HCT116 (cell line): ENCODE data around the gene CRYBG3. TPM values are rescaled to one million over a fixed set of nuclear protein-coding genes. Genes with fewer than 3 reads are reported as not detected.

Experiments used
- ATAC-seq: fragments of 200-7000 bp; cut with Tn5 transposase; 2 replicates; pipeline ENCODE4 v1.9.1; 2020; ENCODE audit warnings: mild to moderate bottlenecking, moderate library complexity
- BruUV-seq: library from RNA; stranded (reverse); fragments of 400-500 nt; replicated peaks from 2 replicates; lab custom pipeline; 2021; lab: Mats Ljungman, UMichigan
- CTCF ChIA-PET: fragments of 300-600 bp; sonication (Branson Sonifier 250); formaldehyde crosslinking; loops from one replicate; lab custom pipeline; 2021; ENCODE audit warnings: antibody characterized with exemption; lab: Charles Lee
- POLR2A ChIA-PET: fragments of 300-600, 350-600 bp; sonication (Branson Sonifier 250); formaldehyde crosslinking; loops from one replicate; lab custom pipeline; 2021; ENCODE audit warnings: antibody characterized with exemption; lab: Charles Lee
- RAD21 ChIA-PET, 2 experiments: fragments of 300-600 bp; sonication (Branson Sonifier 250); formaldehyde crosslinking; loops; one replicate each; lab custom pipeline; 2023; ENCODE audit warnings: low total read pairs in 2 of 2; ENCODE audit not compliant: uncharacterized antibody in 2 of 2, unreplicated experiment in 2 of 2, low non-redundant PET in 1 of 2; lab: Charles Lee
- DNase-seq: peaks from one replicate; pipeline ENCODE4 v3.0.0-alpha.2; 2010; ENCODE audit warnings: low read depth, low spot score
- H2AFZ ChIP-seq: fragments of 200-600 bp; shearing (Covaris generic), sonication (generic); 2 replicates; pipeline ENCODE4 v1.6.1; 2017; ENCODE audit warnings: low read depth, mixed run types, mixed read lengths, antibody characterized with exemption, low read length; ENCODE audit not compliant: poor library complexity, severe bottlenecking
- H3K27ac ChIP-seq: 2 replicates; pipeline ENCODE4 v1.5.1; 2012; ENCODE audit warnings: low read depth, low read length
- H3K27me3 ChIP-seq: fragments of 200-600 bp; sonication (generic); 2 replicates; pipeline ENCODE4 v1.6.1; 2016; ENCODE audit warnings: mixed run types, low read length, mixed read lengths; ENCODE audit not compliant: insufficient read depth
- H3K36me3 ChIP-seq, 2 experiments: fragments of 200-500 bp in 1 of 2; fragments of 200-600 bp in 1 of 2; sonication (Bioruptor generic) in 1 of 2; sonication (generic) in 1 of 2; 2 replicates each; pipeline versions ENCODE4 v1.5.1 to v1.6.1; 2014 to 2016; ENCODE audit warnings: low read length in 2 of 2, inconsistent platforms in 1 of 2, mixed read lengths in 1 of 2, mixed run types in 1 of 2; ENCODE audit not compliant: insufficient read depth in 2 of 2, control insufficient read depth in 1 of 2
- H3K4me1 ChIP-seq, 2 experiments: fragments of 200-600 bp in 1 of 2; sonication (generic) in 1 of 2; 2 replicates each; pipeline versions ENCODE4 v1.5.1 to v1.6.1; 2012 to 2017; ENCODE audit warnings: low read length in 2 of 2, inconsistent platforms in 1 of 2, mild to moderate bottlenecking in 1 of 2, mixed read lengths in 1 of 2, mixed run types in 1 of 2, moderate library complexity in 1 of 2; ENCODE audit not compliant: insufficient read depth in 2 of 2, control insufficient read depth in 1 of 2
- H3K4me2 ChIP-seq: fragments of 200-600 bp; sonication (generic); 2 replicates; pipeline ENCODE4 v1.6.1; 2017; ENCODE audit warnings: mixed run types, low read length, mixed read lengths
- H3K4me3 ChIP-seq, 2 experiments: fragments of 200-600 bp in 1 of 2; sonication (generic) in 1 of 2; replicated peaks in 1 of 2; 2 replicates each; pipeline ENCODE4 v1.5.1; 2011 to 2016; ENCODE audit warnings: low read length in 2 of 2, control low read depth in 1 of 2, low read depth in 1 of 2, mild to moderate bottlenecking in 1 of 2, mixed read lengths in 1 of 2, mixed run types in 1 of 2
- H3K79me2 ChIP-seq: fragments of 200-600 bp; sonication (generic); 2 replicates; pipeline ENCODE4 v1.6.1; 2017; ENCODE audit warnings: mild to moderate bottlenecking, mixed run types, low read length, moderate library complexity, mixed read lengths; ENCODE audit not compliant: insufficient read depth
- H3K9ac ChIP-seq: fragments of 200-600 bp; sonication (generic); 2 replicates; pipeline ENCODE4 v1.6.1; 2016; ENCODE audit warnings: low read length, mixed read lengths
- H3K9me2 ChIP-seq: fragments of 200-600 bp; sonication (generic), shearing (Covaris generic); 2 replicates; pipeline ENCODE4 v1.6.1; 2017; ENCODE audit warnings: mixed run types, mild to moderate bottlenecking, moderate library complexity; ENCODE audit not compliant: insufficient read depth
- H3K9me3 ChIP-seq, 2 experiments: fragments of 200-500 bp in 1 of 2; fragments of 200-600 bp in 1 of 2; sonication (Bioruptor generic) in 1 of 2; sonication (generic) in 1 of 2; 2 replicates each; pipeline ENCODE4 v1.6.1; 2014 to 2017; ENCODE audit warnings: low read length in 2 of 2, mixed read lengths in 2 of 2, inconsistent platforms in 1 of 2, low read depth in 1 of 2, mild to moderate bottlenecking in 1 of 2, mixed run types in 1 of 2, moderate library complexity in 1 of 2; ENCODE audit not compliant: control insufficient read depth in 1 of 2, insufficient read depth in 1 of 2
- H4K20me1 ChIP-seq: fragments of 200-600 bp; sonication (generic), shearing (Covaris generic); 2 replicates; pipeline ENCODE4 v1.6.1; 2017; ENCODE audit warnings: mixed run types, mild to moderate bottlenecking, moderate library complexity; ENCODE audit not compliant: insufficient read depth
- CBX3 ChIP-seq: IDR thresholded peaks from 2 replicates; pipeline ENCODE4 v1.6.1; 2012; ENCODE audit warnings: low read depth
- CEBPB ChIP-seq: IDR thresholded peaks from 2 replicates; pipeline ENCODE4 v1.6.1; 2012; ENCODE audit warnings: low read depth
- CTCF ChIP-seq, 3 experiments: fragments of 200-600 bp in 1 of 3; sonication (generic) in 1 of 3; IDR thresholded peaks in 2 of 3; conservative IDR thresholded peaks in 1 of 3; 2 replicates each; pipeline ENCODE4 v1.5.1; 2012 to 2017; ENCODE audit warnings: low read depth in 2 of 3, low read length in 2 of 3, antibody characterized with exemption in 1 of 3, borderline replicate concordance in 1 of 3, control low read depth in 1 of 3, mild to moderate bottlenecking in 1 of 3, mixed read lengths in 1 of 3, mixed run types in 1 of 3, moderate library complexity in 1 of 3; ENCODE audit not compliant: insufficient read depth in 1 of 3
- EGR1 ChIP-seq: IDR thresholded peaks from 2 replicates; pipeline ENCODE4 v1.6.1; 2012; ENCODE audit warnings: low read depth
- ELF1 ChIP-seq: IDR thresholded peaks from 2 replicates; pipeline ENCODE4 v1.6.1; 2012; ENCODE audit warnings: low read depth, borderline replicate concordance
- EZH2 ChIP-seq: fragments of 200-600 bp; sonication (generic); IDR thresholded peaks from 2 replicates; pipeline ENCODE4 v1.6.1; 2017; ENCODE audit warnings: antibody characterized with exemption, mixed run types
- EZH2phosphoT487 ChIP-seq: fragments of 200-600 bp; IDR thresholded peaks from 2 replicates; pipeline ENCODE4 v1.6.1; 2018; ENCODE audit warnings: antibody characterized with exemption, borderline replicate concordance
- FOSL1 ChIP-seq: IDR thresholded peaks from 2 replicates; pipeline ENCODE4 v1.6.1; 2012; ENCODE audit warnings: low read depth
- MAX ChIP-seq: IDR thresholded peaks from 2 replicates; pipeline ENCODE4 v1.6.1; 2012
- POLR2A ChIP-seq: IDR thresholded peaks from 2 replicates; pipeline ENCODE4 v1.7.0; 2011; ENCODE audit warnings: borderline replicate concordance; ENCODE audit not compliant: insufficient read depth, insufficient read length; ENCODE audit errors: extremely low read depth
- RAD21 ChIP-seq: IDR thresholded peaks from 2 replicates; pipeline ENCODE4 v1.6.1; 2012; ENCODE audit warnings: low read depth, mild to moderate bottlenecking
- SIN3A ChIP-seq: IDR thresholded peaks from 2 replicates; pipeline ENCODE4 v1.6.1; 2012; ENCODE audit warnings: low read depth
- SP1 ChIP-seq: IDR thresholded peaks from 2 replicates; pipeline ENCODE4 v1.6.1; 2012; ENCODE audit warnings: low read depth
- TCF7L2 ChIP-seq: IDR thresholded peaks from 2 replicates; pipeline ENCODE4 v1.7.0; 2011; ENCODE audit warnings: borderline replicate concordance, inconsistent platforms; ENCODE audit not compliant: insufficient read depth, insufficient read length; ENCODE audit errors: extremely low read depth
- YY1 ChIP-seq: IDR thresholded peaks from 2 replicates; pipeline ENCODE4 v1.6.1; 2011; ENCODE audit warnings: low read length, low read depth, moderate library complexity, mild to moderate bottlenecking; ENCODE audit not compliant: insufficient replicate concordance; ENCODE audit errors: extremely low read depth
- ZFX ChIP-seq: fragments of 450-650 bp; IDR thresholded peaks from 2 replicates; pipeline ENCODE4 v1.6.1; 2017
- ZNF274 ChIP-seq: fragments of 200-500 bp; sonication (Bioruptor generic); IDR thresholded peaks from 2 replicates; pipeline ENCODE4 v1.6.1; 2014; ENCODE audit warnings: mild to moderate bottlenecking, low read depth, low read length, inconsistent platforms
- intact Hi-C: fragments of 100-400 bp; cut with micrococcal nuclease; formaldehyde crosslinking; loops from 2 replicates; pipeline ENCODE4 v1.10.0; 2022
- total RNA-seq: library from RNA; stranded (reverse); gene quantifications from one replicate; pipeline ENCODE4 v1.2.1, GENCODE V29; 2021; ENCODE audit not compliant: unreplicated experiment
- TF ChIP-seq, protein P1 (sequence below): IDR thresholded peaks from 2 replicates; pipeline ENCODE4 v1.6.1; 2012; ENCODE audit warnings: low read depth
- TF ChIP-seq, protein P2 (sequence below): IDR thresholded peaks from 2 replicates; pipeline ENCODE4 v1.6.1; 2011; ENCODE audit warnings: mild to moderate bottlenecking, low read length, moderate library complexity; ENCODE audit not compliant: insufficient replicate concordance; ENCODE audit errors: extremely low read depth

The CRYBG3 gene
- total RNA-seq, 1 experiment from 2014 or later, result 7.5 TPM

DNA sequence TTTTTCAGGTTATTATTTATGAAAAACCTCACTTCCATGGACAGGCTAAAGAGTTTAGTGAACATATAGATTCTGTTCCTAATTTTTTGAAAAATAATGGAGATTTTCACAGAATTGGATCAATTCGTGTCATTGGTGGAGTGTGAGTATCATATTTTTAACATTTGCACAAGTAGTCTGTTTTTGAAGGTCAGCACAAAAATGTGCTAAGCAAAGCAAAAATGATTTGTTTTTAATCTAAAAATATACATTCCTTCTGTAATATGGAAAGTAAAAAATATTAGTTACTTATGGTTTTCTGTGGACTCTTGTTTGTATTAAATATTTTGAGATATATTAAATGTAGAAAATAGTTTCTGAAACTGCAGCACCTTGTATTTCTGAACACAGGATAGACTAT lies 71.0 kb downstream of the CRYBG3 start:
- TF ChIP-seq ZNF274, result no peak
- no peak for TF ChIP-seq FOSL1
- no peak for TF ChIP-seq EZH2
- no peak for TF ChIP-seq ELF1
- TF ChIP-seq EZH2phosphoT487, result no peak
- TF ChIP-seq CBX3, result no peak
- no peak for TF ChIP-seq RAD21
- TF ChIP-seq, protein P1, sequence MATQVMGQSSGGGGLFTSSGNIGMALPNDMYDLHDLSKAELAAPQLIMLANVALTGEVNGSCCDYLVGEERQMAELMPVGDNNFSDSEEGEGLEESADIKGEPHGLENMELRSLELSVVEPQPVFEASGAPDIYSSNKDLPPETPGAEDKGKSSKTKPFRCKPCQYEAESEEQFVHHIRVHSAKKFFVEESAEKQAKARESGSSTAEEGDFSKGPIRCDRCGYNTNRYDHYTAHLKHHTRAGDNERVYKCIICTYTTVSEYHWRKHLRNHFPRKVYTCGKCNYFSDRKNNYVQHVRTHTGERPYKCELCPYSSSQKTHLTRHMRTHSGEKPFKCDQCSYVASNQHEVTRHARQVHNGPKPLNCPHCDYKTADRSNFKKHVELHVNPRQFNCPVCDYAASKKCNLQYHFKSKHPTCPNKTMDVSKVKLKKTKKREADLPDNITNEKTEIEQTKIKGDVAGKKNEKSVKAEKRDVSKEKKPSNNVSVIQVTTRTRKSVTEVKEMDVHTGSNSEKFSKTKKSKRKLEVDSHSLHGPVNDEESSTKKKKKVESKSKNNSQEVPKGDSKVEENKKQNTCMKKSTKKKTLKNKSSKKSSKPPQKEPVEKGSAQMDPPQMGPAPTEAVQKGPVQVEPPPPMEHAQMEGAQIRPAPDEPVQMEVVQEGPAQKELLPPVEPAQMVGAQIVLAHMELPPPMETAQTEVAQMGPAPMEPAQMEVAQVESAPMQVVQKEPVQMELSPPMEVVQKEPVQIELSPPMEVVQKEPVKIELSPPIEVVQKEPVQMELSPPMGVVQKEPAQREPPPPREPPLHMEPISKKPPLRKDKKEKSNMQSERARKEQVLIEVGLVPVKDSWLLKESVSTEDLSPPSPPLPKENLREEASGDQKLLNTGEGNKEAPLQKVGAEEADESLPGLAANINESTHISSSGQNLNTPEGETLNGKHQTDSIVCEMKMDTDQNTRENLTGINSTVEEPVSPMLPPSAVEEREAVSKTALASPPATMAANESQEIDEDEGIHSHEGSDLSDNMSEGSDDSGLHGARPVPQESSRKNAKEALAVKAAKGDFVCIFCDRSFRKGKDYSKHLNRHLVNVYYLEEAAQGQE, result no peak
- TF ChIP-seq MAX, result no peak
- TF ChIP-seq YY1, result no peak
- no peak for TF ChIP-seq CEBPB
- no peak for TF ChIP-seq ZFX
- TF ChIP-seq SIN3A, result no peak
- TF ChIP-seq, protein P2, sequence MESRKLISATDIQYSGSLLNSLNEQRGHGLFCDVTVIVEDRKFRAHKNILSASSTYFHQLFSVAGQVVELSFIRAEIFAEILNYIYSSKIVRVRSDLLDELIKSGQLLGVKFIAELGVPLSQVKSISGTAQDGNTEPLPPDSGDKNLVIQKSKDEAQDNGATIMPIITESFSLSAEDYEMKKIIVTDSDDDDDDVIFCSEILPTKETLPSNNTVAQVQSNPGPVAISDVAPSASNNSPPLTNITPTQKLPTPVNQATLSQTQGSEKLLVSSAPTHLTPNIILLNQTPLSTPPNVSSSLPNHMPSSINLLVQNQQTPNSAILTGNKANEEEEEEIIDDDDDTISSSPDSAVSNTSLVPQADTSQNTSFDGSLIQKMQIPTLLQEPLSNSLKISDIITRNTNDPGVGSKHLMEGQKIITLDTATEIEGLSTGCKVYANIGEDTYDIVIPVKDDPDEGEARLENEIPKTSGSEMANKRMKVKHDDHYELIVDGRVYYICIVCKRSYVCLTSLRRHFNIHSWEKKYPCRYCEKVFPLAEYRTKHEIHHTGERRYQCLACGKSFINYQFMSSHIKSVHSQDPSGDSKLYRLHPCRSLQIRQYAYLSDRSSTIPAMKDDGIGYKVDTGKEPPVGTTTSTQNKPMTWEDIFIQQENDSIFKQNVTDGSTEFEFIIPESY, result no peak
- no peak for TF ChIP-seq EGR1
- TF ChIP-seq POLR2A, result no peak
- TF ChIP-seq TCF7L2, result no peak
- no peak for TF ChIP-seq CTCF (IDR thresholded peaks at IDR 0.05 in 2 of 3, conservative IDR thresholded peaks at IDR 0.05 in 1 of 3; ENCODE audit: borderline replicate concordance in 1 of 3, insufficient read depth in 1 of 3, low read depth in 2 of 3, low read length in 2 of 3)
- no peak for TF ChIP-seq SP1
- TF ChIP-seq, all 23 proteins: peak for 0
- Histone ChIP-seq H3K27me3 (no peaks in the 10 kb centered on the region), H2AFZ (no peak overlapping the region), H3K79me2 (no peaks in the 10 kb centered on the region), H3K9ac (no peak overlapping the region), H4K20me1 (no peaks in the 10 kb centered on the region), H3K36me3 (no peaks in the 10 kb centered on the region; a peak in 1 of 4 replicates), H3K27ac (no peak overlapping the region), H3K4me1 (no peaks in the 10 kb centered on the region), H3K4me3 (no peak overlapping the region), H3K4me2 (no peak overlapping the region), H3K9me3 (no peaks in the 10 kb centered on the region), H3K9me2 (no peaks in the 10 kb centered on the region)
- intact Hi-C loops, result loop anchor here (10.0 kb wide), 1 partner anchor 58 kb away; no protein-coding TSS in a partner anchor
- DNase-seq (no peak), ATAC-seq (no peak)
- POLR2A ChIA-PET, result no interaction called here
- no TSS peak for BruUV-seq
- RAD21 ChIA-PET, result no interaction called here
- CTCF ChIA-PET, result no interaction called here
